ENCODE measurements around the gene MACROD2.
A peak's percentile ranks its signal among the peaks of the same experiment; 100 is the strongest.

The MACROD2 gene

DNA sequence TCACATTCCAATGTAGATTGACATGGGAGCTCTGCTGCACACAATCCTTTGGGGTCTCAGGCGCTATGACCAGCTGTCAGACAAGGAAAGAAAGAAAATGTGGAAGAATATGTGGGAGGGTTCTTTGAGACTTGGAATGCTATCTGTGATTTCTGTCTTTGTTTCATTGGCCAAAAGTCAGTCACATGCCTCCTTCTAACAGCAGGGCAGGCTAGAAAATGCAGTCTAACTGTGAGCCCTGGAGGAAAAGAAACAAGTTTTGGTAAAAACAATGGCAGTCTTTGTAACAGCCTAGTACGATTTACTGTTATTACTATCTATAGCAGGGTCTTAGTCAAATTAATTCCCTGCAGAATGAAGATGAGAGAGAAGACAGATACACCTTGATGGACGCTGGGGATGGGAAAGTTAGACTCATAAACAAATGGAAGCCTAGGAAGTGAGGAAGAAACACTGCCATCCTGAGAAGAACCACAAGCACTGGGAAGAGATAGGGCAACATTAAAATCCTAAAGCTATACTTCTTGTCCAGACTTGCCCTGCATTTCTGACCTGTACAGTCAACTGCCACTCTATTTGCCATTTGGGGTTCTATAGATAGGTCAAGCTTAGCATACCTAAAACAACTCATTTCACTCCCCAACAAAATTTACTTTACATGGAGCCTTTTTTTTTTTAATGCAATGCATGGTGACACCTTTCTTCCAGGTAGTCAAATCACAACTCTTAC is 1744.9 kb downstream of the MACROD2 start:
- DNase-seq (ENCODE audit: low read depth in 2 of 2): no peak

DNA sequence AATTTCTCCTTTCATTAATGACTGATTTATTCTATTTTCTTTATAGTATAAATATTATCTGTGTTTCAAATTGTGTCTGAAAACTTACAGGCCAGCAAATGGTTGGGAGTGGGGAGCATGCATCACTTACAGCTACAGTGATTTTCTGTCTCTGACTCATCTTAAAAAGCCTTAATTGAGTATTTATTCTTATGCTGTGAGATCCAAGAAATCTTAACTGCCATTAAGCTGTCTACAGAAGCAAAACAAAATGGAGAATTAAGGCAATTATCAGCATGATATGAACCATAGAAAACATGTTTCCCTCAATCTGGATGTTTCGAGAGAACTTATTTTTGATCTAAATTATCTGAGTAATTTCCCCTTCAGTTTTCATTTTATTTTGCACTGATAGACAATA is 1746.8 kb downstream of the MACROD2 start:
- DNase-seq (ENCODE audit: low read depth in 2 of 2): no peak

GRCh38 chr20:15742627-15743026 is 1747.3 kb downstream of the MACROD2 start:
- no peak for DNase-seq (ENCODE audit: low read depth in 2 of 2)

DNA sequence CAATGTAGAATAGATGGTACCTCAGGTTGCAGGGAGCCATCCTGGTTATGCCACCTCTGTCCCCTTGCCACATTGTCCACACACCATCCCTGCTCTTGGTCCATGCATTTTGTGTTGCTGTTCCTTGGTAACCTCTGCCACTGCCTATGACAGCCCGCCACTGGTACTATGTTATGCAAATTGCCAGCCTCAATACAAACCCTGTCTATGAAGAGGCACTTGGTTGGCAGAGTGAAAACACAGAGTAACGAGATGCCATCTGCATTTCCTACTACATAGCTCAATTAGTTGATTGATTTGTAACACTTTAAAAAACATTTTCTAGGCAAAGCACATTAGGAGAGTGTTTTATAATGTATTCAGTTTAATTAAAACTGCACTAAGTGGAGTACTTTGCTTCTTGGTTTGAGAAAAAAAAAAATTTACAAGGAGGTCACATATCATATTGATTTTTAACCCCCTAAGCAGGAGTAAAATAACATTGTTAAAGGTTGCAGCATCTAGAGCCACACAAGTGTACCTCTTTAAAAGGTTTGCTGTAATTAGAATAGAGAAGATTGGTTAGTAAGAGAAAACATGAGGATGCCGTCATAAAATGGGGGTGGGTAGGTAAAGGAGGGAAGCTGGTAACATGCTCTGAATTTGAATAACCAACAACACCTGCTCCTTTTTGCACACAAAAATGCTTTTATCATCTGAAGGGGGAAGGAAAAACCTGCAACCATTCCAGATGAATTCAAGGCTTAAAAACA is 1760.9 kb downstream of the MACROD2 start:
- no peak for DNase-seq (ENCODE audit: low read depth in 2 of 2)

- no peak for DNase-seq (ENCODE audit: low read depth in 2 of 2)
Observed at GRCh38 chr20:15756754-15757115, 1761.4 kb downstream of the MACROD2 start.

DNA sequence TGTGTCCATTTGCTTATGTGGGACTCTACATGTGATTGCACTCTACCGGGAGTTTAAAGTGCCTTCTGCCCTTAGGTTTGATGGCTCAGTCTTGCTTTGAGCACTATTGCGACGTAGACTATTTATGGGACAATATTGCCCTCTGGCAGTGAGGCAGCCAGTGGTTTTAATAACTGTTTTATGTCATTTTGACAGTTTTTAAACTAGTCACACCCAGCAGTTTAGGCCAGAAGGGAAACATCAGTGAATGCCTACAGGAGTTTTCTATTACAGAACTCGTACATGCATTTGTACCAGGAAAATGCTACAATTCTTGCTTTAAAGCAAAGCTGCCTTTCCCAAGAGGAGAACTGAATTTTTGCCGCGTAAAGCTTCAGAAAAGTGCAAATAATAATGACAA is 1764.3 kb downstream of the MACROD2 start:
- no peak for DNase-seq (ENCODE audit: low read depth in 2 of 2)

GRCh38 chr20:15760001-15760621 is 1764.8 kb downstream of the MACROD2 start:
- no peak for DNase-seq (ENCODE audit: low read depth in 2 of 2)

GRCh38 chr20:15763366-15763765 is 1768.0 kb downstream of the MACROD2 start:
- peak in 1 of 2 experiments; percentile 21 for DNase-seq (ENCODE audit: low read depth in 2 of 2)

GRCh38 chr20:15767586-15767985 is 1772.3 kb downstream of the MACROD2 start:
- no peak for DNase-seq (ENCODE audit: low read depth in 2 of 2)

- DNase-seq (ENCODE audit: low read depth in 2 of 2): no peak
Observed at GRCh38 chr20:15767999-15768741, 1772.9 kb downstream of the MACROD2 start.

DNA sequence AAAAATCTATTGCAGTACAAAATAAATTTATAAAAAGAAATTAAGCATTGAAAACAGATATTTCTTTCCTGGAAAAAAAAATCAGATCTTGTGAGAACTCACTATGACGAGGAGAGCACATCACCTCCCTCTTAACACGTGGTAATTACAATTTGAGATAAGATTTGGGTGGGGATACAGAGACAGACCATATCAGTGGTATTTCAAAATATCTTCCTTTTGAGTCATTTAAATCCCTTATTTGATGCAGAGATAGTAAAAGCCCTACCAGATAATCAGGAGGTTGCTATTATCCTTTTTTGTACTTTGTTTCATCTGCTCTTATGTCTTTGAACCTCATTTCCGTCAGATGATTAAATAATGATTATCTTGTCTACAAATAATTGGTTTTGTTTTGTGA is 1777.5 kb downstream of the MACROD2 start:
- no peak for DNase-seq (ENCODE audit: low read depth in 2 of 2)

DNA sequence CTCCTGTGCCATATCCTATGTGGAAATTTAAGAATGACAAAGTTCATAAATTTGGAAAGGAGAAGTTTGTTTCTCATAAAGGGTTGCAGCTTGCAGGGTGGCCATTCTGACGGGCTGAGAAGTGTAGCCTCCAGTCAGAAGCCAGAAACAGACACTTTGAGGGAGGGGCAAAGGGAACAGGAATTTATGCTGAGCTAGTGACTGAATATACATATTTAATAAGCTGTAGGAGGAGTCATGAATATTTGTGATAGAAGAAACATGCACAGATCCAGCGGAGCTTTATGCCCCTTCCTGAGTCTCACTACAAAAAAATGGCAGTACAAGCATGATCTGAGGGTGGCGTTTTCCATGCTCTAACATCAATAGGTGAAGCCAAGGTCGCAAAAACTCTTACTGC is 1779.6 kb downstream of the MACROD2 start:
- DNase-seq (ENCODE audit: low read depth in 2 of 2): no peak

- no peak for DNase-seq (ENCODE audit: low read depth in 2 of 2)
Observed at GRCh38 chr20:15776770-15777466, 1781.6 kb downstream of the MACROD2 start.

DNA sequence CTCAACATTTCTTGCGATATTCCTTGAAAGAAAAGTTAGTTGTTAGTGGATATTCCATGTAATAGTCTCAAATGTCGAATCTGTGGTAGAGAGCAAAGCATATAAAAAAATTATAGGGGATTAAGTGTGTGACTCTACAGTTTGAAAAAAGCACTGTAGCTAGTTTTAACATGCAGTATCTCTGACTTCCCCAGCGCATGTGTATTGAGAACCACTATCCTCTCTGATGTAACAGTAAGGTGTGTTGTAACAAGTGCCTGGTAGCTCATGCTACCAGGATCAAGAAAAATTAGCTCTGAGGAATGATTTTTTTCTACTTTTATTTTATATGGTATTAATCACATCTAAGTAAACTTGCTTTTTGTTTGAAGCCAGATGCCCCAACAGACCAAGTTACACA is 1788.7 kb downstream of the MACROD2 start:
- DNase-seq (ENCODE audit: low read depth in 2 of 2): no peak

DNA sequence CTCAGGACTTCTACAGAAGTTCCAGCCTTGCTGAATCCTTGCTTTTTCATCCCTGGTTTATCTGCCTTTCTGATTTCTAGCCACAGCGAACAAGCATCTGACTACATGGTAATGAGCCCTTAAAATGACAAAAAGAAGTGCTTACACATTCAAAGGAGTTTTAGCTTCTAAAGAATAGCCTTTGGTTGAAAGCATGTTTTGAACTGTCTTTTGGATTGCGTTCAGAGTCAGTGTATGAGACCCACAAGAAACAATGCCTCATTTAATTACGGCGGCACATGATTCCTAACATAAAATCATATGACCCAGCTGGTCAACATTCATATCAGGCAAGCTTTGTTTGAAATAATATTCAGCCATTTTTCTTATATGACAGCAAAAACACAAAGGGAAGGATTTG is 1793.8 kb downstream of the MACROD2 start:
- no peak for DNase-seq (ENCODE audit: low read depth in 2 of 2)

DNA sequence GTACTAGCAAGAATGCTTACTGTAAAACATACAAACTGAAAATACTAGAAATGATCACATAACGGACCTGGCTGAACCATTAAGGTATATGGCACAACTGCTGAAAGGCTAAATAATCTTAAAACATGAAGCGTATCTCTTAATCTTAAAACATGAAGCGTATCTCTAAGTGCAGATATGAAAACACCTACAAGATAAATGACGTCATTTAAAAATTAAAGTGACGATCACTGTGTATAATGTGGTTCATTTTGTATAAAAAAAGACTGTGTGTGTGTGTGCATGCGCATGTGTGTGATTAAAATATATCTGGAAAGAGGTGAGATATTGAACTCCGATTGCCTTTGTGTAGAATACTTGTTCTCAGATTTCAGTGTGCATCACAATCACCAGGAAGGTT is 1797.5 kb downstream of the MACROD2 start:
- no peak for DNase-seq (ENCODE audit: low read depth in 2 of 2)

GRCh38 chr20:15794409-15794808 is 1799.1 kb downstream of the MACROD2 start:
- no peak for DNase-seq (ENCODE audit: low read depth in 2 of 2)

DNA sequence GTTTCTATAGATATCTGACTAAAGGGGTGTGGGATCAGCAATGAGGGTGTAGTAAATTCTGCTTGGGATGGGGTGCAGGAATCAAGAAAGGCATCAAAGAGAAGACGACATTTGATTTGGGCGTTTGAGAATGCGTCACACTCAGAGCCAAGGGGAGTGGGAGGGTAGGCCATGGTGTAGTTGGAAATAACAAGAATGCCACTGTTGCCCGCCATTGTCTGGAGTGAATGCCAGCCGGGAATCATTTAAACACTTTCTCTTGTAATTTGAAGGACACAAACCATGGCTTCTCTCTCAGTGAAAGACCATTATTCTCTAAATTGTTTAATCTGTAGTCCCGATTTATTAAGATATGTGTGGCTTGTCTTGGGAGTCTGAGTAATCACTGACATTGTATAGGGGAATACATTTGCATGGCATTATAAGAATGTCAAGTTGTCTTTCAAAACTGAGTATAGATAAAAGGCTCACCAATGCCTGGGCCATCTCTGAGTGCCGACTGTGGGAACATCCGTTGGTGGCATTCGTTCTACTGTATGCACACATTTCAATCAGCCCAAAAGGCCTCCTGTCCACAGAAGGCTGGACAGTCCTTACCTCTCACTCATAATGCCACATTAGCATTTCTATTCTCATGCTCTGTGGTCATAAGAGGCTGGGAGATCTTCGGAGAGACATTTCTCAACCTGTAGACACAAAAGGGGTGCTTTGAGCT is 1800.1 kb downstream of the MACROD2 start:
- no peak for DNase-seq (ENCODE audit: low read depth in 2 of 2)

DNA sequence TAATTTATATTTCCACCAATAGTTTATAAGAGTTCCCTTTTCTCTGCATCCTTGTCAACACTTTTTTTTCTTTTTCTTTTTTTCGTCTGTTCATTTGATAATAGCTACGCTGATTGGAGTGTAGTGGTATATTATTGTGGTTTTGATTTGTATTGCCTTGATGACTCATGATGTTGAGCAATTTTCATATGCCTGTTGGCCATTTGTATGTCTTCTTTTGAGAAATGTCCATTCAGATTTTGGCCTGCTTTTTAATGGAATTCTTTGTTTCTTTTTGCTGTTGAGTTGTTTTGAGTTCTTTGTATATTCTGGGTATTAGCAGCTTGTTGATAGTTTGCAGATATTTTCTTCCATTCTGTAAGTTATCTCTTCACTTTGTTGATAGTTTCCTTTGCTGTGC is 1804.6 kb downstream of the MACROD2 start:
- DNase-seq (ENCODE audit: low read depth in 2 of 2): peak; percentile 9 to 11

GRCh38 chr20:15802020-15802419 is 1806.7 kb downstream of the MACROD2 start:
- DNase-seq (ENCODE audit: low read depth in 2 of 2): no peak

DNA sequence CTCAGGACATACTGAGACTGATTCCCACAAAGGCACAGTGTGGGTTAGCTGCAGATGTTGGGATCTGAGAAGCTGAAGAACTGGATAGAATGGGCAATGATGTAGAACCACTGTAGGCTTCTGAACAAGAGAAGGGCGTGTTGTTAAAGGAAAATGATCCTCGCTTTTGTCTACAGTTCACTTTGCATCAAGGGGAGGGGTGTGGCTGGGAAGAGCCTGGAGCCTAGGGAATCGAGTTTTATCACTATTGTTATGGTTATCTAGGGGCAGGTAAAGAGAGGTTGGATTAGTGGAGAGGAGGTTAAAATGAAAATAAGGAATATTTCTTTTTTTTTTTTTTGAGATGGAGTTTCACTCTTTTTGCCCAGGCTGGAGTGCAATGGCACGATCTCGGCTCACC is 1809.8 kb downstream of the MACROD2 start:
- DNase-seq (ENCODE audit: low read depth in 2 of 2): no peak
